Measurements from ENCODE around the gene COL9A3.

COL9A3 gene

DNA sequence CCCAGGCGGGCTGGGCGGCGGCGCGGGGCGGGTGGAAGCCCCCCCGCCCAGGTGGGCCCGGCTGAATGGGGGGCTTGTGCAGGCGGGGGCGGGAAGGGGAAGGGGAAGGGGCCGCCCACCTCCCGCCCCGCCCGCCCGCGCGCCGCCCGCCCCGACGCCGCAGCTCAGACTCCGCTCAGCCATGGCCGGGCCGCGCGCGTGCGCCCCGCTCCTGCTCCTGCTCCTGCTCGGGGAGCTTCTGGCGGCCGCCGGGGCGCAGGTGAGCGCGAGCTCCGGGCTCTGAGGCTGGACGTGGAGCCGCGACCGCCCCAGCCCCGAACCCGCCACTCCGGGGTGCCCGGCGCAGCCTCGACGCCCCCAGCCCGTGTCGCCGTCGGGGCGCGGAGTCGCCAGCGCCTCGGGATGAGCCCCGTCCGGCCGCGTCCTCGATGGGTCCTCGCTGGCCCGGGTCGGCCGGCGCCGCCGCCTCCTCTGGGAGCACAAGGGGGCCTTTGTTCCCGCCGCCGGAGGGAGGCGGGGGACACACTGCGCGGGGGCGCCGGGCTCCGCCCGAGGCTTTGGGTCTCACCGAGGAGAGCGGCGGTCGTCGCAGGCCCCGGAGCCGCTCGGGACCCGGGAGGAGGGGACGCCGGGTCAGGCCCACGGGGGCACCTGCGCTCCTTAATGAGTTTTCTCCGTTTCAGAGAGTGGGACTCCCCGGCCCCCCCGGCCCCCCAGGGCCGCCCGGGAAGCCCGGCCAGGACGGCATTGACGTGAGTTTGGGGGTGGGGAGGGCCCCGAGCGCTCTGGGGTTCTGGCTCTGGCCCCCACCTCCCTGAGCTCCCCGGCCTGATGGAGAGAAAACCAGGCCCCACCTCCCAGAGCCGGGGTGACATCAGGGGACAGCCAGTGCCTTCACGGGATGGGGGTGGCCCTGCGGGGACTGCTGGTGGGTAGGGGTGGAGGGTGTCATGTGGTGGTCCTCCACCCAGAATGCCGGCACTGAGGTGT lies at the start of gene COL9A3:
Gene COL9A3 (plus strand): TSS at position 167 of the 990 bp plus-strand sequence. CDS start 15 bp downstream, at position 182.
- no peak for DNase-seq (ENCODE audit: extremely low read depth, low read depth)
- TF ChIP-seq, protein P1, sequence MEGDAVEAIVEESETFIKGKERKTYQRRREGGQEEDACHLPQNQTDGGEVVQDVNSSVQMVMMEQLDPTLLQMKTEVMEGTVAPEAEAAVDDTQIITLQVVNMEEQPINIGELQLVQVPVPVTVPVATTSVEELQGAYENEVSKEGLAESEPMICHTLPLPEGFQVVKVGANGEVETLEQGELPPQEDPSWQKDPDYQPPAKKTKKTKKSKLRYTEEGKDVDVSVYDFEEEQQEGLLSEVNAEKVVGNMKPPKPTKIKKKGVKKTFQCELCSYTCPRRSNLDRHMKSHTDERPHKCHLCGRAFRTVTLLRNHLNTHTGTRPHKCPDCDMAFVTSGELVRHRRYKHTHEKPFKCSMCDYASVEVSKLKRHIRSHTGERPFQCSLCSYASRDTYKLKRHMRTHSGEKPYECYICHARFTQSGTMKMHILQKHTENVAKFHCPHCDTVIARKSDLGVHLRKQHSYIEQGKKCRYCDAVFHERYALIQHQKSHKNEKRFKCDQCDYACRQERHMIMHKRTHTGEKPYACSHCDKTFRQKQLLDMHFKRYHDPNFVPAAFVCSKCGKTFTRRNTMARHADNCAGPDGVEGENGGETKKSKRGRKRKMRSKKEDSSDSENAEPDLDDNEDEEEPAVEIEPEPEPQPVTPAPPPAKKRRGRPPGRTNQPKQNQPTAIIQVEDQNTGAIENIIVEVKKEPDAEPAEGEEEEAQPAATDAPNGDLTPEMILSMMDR (IDR thresholded peaks at IDR 0.05; ENCODE audit: low read depth, low read length) = no peak

DNA sequence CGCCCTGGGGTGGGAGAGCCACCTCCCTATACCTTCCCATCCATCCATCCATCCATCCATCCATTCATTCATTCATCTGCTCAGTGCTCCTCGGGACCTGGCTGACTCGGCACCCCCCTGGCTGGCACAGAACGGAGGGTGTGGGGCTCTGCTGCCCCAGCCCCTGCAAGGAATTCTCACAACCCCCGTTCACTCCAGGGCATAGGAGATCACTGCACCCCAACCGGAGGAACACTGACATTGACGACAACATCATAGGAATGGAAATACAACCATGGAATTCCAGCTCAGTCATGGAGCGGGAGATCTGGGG lies 48.7 kb upstream of the COL9A3 start:
- DNase-seq (ENCODE audit: extremely low read depth, low read depth) = no peak
- TF ChIP-seq, protein P1 (IDR thresholded peaks at IDR 0.05; ENCODE audit: low read depth, low read length) = no peak

DNA sequence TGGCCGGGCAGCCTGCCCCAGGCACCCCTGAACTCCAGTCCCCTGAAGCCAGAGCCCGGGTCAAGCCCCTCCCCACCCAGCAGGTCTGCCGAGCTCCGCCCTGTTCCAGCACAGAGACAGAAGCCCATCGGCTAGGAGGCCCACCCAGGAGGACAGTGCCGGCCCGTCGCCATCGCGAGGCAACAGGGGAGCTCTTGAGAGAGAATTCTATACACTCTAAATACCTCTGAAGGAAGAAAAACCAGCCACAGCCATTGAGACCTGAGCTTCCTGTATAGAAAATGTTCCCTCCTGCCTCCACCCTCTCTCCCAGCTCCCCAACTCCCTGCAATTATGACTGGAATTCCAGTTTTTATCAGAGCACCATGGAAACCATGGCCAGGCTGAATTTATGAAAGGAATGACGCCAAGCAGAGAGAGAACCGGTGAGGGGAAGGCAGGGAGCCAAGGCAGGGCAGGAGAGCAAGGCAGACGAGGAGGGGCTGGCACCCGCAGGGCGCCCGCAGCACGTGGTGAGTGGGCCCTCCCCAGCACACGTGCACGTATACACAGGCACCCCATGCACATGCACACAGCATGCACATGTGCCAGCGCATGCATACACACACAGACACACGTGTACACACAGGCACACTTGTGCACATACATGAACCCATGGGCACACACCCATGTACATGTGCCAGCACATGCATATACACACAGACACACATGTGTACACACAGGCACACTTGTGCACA lies 48.1 kb upstream of the COL9A3 start:
- DNase-seq (ENCODE audit: extremely low read depth, low read depth) = no peak
- TF ChIP-seq, protein P1 (IDR thresholded peaks at IDR 0.05; ENCODE audit: low read depth, low read length) = no peak

DNA sequence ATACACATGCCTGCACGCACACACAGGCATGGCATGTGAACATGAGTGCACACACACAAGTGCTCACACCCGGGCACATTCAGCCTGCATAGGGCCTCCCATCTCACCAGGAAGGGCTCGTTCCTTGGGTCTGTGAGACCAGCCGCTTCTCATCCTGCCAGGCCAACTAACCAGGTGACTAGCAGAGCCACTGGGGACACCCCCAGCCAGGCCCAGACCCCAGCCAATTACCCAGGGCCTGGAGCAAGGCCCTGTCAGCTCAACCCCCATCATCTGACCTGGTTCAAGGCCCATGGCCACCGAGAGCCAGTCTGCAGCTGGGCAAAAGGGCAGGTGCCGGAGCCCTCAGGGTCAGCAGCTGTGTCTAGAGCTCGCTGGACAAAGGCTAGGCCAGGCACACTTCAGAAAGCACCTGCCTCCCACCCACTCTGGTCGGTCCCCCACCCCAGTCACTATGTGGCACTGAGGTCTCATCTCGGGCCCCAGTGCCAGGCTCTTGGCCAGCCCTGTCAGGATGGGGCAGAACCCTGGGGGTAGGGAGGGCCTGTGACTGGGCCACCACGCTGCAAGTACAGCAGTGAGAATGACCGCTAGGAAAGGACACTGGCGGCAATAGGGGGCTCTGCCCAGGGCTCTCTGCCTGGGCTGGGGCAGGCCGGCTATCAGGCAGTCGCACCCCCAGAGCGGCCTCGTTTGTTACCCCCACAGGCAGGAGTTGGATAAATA lies 47.3 kb upstream of the COL9A3 start:
- TF ChIP-seq, protein P1 (IDR thresholded peaks at IDR 0.05; ENCODE audit: low read depth, low read length) = no peak
- no peak for DNase-seq (ENCODE audit: extremely low read depth, low read depth)

DNA sequence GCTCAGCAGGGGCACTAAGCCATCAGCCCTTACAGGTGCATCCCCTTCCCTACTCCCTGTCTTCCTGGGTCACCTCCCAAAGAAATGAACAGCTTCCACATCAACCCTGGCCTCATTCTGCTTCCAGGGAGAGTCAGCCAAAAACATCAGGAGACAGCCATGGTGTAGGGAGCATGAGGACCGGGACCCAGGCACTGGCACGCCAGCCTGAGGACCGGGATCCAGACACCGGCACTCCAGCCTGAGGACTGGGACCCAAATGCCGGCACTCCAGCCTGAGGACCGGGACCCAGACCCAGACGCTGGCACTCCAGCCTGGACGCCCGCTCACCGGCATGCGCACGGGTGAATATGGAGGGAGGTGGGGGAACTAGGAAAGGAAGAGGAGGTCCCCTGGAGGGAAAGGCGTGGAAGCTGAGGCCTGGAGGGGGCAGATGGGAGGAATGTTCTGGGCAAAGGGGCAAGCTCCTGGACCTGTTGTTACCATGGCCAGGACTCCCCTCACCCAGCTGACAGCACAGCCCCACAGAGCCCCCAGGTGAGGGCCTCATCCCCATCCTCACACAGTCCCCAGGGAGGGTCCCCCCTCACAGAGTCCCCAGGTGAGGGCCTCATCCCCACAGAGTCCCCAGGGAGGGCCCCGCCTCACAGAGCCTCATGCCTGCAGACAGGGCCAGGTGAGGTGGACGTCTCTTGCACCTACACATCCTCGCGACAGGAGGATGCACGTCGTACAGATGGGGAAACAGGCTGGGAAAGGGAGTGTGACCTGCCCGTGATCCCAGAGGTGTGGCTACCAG lies 46.5 kb upstream of the COL9A3 start:
- no peak for DNase-seq (ENCODE audit: extremely low read depth, low read depth)
- TF ChIP-seq, protein P1 (IDR thresholded peaks at IDR 0.05; ENCODE audit: low read depth, low read length) = no peak

DNA sequence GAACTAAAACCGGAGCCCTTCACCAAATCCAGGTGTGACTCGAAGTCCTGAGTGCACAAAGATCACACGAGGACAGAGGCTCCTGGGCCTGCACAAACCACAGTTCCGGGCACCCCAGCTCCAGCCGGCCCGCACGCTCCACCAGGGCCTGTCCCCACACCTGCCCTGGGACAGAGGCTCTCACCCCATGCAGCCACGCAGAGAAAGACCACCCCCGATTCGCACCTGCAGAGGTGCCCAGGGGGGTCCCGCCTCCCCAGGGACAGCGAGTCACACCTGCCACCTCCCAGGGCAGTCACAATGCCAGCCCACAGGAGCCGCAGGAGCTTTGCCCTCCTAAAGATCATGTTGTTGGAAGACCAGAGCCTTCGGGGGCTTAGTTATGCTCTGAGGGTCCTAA lies 45.9 kb upstream of the COL9A3 start:
- DNase-seq (ENCODE audit: extremely low read depth, low read depth) = no peak
- TF ChIP-seq, protein P1 (IDR thresholded peaks at IDR 0.05; ENCODE audit: low read depth, low read length) = no peak
